GM12878 (cell line): ENCODE measurements around the gene DUSP16. TPM values are rescaled to one million over a fixed set of nuclear protein-coding genes. Genes with fewer than 3 reads are reported as not detected.
A peak's percentile ranks its signal among the peaks of the same experiment; 100 is the strongest.

Source experiments
- ASH2L ChIP-seq: fragments of 300-600, 200-600 bp; sonication (generic); IDR thresholded peaks from 2 replicates; pipeline ENCODE4 v1.6.1; 2017; ENCODE audit warnings: low read depth, mild to moderate bottlenecking, borderline replicate concordance
- CHD2 ChIP-seq: IDR thresholded peaks from 2 replicates; pipeline ENCODE4 v1.6.1; 2011; ENCODE audit warnings: low read depth, low read length, improper control_type of control experiment, borderline replicate concordance
- CREB1 ChIP-seq: IDR thresholded peaks from 2 replicates; pipeline ENCODE4 v1.6.1; 2012; ENCODE audit warnings: low read depth, mild to moderate bottlenecking, inconsistent platforms
- CUX1 ChIP-seq: IDR thresholded peaks from 2 replicates; pipeline ENCODE4 v1.6.1; 2012; ENCODE audit warnings: improper control_type of control experiment, low read depth, low read length; ENCODE audit not compliant: insufficient replicate concordance
- DPF2 ChIP-seq: fragments of 450-650 bp; IDR thresholded peaks from 2 replicates; pipeline ENCODE4 v1.6.1; 2017; ENCODE audit warnings: mild to moderate bottlenecking
- EP300 ChIP-seq, 2 experiments: fragments of 150-350 bp in 1 of 2; IDR thresholded peaks; 2 replicates each; pipeline ENCODE4 v1.6.1; 2011 to 2012; ENCODE audit warnings: low read depth in 2 of 2, low read length in 2 of 2, borderline replicate concordance in 1 of 2, improper control_type of control experiment in 1 of 2, inconsistent platforms in 1 of 2; ENCODE audit not compliant: control insufficient read depth in 1 of 2
- ETV6 ChIP-seq, 2 experiments: fragments of 450-650 bp in 1 of 2; IDR thresholded peaks in 1 of 2; conservative IDR thresholded peaks in 1 of 2; 2 replicates each; pipeline ENCODE4 v1.6.1; 2014; ENCODE audit warnings: antibody characterized with exemption in 1 of 2, borderline replicate concordance in 1 of 2, low read depth in 1 of 2, mild to moderate bottlenecking in 1 of 2, moderate library complexity in 1 of 2
- FOS ChIP-seq: IDR thresholded peaks from 3 replicates; pipeline ENCODE4 v1.6.1; 2011; ENCODE audit warnings: borderline replicate concordance; ENCODE audit not compliant: insufficient read length; ENCODE audit errors: extremely low read depth
- HCFC1 ChIP-seq: fragments of 150-350 bp; IDR thresholded peaks from 2 replicates; pipeline ENCODE4 v1.6.1; 2014; ENCODE audit warnings: low read length
- IRF5 ChIP-seq: fragments of 450-650 bp; IDR thresholded peaks from 2 replicates; pipeline ENCODE4 v1.6.1; 2017; ENCODE audit warnings: borderline replicate concordance
- TARDBP ChIP-seq: IDR thresholded peaks from 2 replicates; pipeline ENCODE4 v1.6.1; 2016; ENCODE audit warnings: borderline replicate concordance
- ZBTB11 ChIP-seq: fragments of 450-650 bp; formaldehyde crosslinking; IDR thresholded peaks from 2 replicates; pipeline ENCODE4 v1.5.0; 2022; ENCODE audit warnings: mild to moderate bottlenecking, missing genetic modification characterization
- ZBTB40 ChIP-seq: fragments of 450-650 bp; IDR thresholded peaks from 2 replicates; pipeline ENCODE4 v1.6.1; 2016; ENCODE audit warnings: mild to moderate bottlenecking, moderate library complexity, borderline replicate concordance
- polyA plus RNA-seq, 11 experiments: library from polyadenylated mRNA; depleted of rRNA in 4 of 11; unstranded in 6 of 11; stranded (reverse) in 5 of 11; fragments of >200 nt; fragmentation: Nextera tagmentation in 4 of 11; fragmentation: Illumina TruSeq in 1 of 11; extraction: Ambion mirVana in 4 of 11; extraction: Trizol in 1 of 11; gene quantifications; 1 replicate in 1 of 11; 2 replicates in 10 of 11; pipeline versions ENCODE4 v1.2.1 to v1.2.3, GENCODE V29; 2011 to 2016; ENCODE audit warnings: inconsistent platforms in 2 of 11, missing spikeins in 2 of 11, low read depth in 1 of 11
- total RNA-seq, 4 experiments: library from RNA; depleted of rRNA in 3 of 4; stranded (reverse); fragments of >200 nt in 3 of 4; fragmentation: Illumina TruSeq in 1 of 4; extraction: Trizol in 1 of 4; gene quantifications; 2 replicates each; pipeline versions ENCODE4 v1.2.1 to v1.2.3, GENCODE V29; 2013 to 2021

Gene DUSP16
- total and polyA plus RNA-seq, 10 of the 15 experiments (the other 5 are each of a cell fraction or from before 2014, with no cell fraction given) = 3.9 to 75.3 (median 26.8) TPM

- TF ChIP-seq EP300 (IDR thresholded peaks at IDR 0.05; ENCODE audit: borderline replicate concordance in 1 of 2, control insufficient read depth in 1 of 2, low read depth in 2 of 2, low read length in 2 of 2) (no peak), ETV6 (conservative IDR thresholded peaks at IDR 0.05 in 1 of 2, IDR thresholded peaks at IDR 0.05 in 1 of 2; ENCODE audit: borderline replicate concordance in 1 of 2, low read depth in 1 of 2) (no peak), ZBTB40 (peak; percentile 69; the same call in 1 of the 2 replicates), HCFC1 (peak; percentile 92), DPF2 (peak; percentile 20), TARDBP (peak; percentile 86), CHD2 (peak; percentile 63), CREB1 (peak; percentile 53), FOS (no peak), IRF5 (no peak), ZBTB11 (CRISPR knock-in tag) (no peak), CUX1 (no peak), ASH2L (peak; percentile 48; the same call in 1 of the 2 replicates)
Measured at GRCh38 chr12:12611512-12612306, 49.0 kb upstream of the DUSP16 start, which contains the start of gene CREBL2 (continued).
